GM21526 (cell line): ENCODE results near the gene STT3A.
"Not testable (repeated sequence)": the region's sequence is repeated elsewhere in the genome, so short reads cannot be mapped to it uniquely, and the experiment has no call there.

Experiments
- ATAC-seq: cut with Tn5 transposase; IDR thresholded peaks from one replicate; pipeline ENCODE4 v1.9.1; 2021; ENCODE audit warnings: moderate library complexity; ENCODE audit not compliant: unreplicated experiment, low FRiP score

The STT3A gene

DNA sequence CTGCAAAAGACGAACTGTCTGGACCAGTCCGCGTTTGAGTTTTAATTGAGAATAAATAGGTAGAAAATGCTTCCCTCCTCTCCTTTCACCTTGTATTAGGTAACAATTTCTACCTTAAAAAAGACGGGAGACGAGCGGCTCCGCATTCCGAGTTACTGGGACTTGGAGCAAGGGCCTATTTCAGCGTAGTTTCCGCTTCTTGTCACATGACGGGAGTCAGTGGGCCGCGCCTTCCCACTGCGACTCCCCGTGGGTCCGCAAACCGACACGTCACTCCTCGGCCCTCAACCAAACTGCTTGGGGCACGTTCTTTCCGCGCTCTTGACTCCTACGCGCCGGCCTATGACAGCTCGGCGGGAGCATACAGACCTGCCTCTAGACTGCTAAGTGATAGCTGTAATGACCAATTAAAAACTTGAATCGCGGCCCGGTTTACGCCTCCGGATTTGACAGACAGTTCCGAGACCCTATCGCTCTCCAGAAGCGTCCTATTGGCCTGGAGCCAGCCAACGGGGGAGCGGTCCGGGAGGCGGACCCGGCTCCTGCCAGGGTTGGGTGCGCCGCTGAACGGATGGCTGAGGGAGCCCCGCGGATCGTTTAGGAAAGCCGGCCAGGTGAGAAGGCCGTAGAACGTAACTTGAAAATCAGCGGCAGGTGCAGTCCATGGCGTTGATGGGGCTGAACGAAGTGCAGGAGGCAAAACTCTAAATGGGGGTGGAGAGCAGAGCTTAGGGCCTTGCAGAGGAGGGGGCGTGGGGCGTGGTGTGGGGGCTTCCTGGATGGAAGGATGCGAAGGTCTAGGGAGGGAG is at the start of gene STT3A:
STT3A (plus strand) TSS at position 548 of the 809 bp plus-strand sequence. CDS start 3,064 bp downstream, outside the sequence.
- peak; percentile 97 for ATAC-seq

DNA sequence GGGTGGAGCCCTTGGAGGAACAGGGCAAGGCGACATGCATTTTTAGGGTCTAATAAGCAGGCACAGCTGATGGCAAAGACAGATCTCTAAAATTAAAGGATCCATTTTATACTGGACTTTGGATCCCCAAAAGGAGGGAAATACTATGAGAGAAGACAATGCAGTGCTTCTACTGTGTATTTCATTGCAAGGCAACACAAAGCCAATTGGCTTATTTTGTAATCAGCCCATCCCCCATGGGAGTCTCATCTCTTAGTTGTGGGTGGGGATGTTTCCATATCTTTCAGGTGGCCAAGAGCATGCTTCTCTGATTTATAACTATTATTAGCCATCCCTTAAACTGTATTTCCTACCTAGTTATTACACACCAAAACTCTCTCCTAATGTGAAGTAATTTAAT is 41.9 kb upstream of the STT3A start:
- ATAC-seq, result no peak

DNA sequence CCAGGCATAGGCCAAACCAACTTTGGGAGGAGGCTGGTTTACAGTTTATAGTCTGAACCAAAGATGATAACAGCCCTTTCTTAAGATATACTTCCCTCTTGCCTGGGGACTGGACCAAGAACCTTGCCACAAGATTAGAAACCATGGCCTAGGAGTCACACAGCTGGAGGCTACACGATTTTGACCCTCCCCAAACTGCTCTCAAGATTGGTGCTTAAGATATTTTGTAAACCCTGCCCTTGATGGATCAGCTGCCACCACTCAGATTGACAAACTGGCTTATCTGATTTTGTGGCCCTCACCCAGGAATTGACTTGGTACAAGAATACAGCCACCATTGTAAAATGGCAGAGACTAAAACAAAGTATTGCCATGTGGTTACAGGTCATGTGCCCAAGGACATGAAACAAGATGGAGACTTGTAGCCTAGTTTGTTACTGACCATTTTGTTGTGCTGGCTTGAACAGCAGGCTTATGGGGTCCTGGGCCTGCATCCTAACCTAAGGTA is 40.8 kb upstream of the STT3A start:
- no peak for ATAC-seq

DNA sequence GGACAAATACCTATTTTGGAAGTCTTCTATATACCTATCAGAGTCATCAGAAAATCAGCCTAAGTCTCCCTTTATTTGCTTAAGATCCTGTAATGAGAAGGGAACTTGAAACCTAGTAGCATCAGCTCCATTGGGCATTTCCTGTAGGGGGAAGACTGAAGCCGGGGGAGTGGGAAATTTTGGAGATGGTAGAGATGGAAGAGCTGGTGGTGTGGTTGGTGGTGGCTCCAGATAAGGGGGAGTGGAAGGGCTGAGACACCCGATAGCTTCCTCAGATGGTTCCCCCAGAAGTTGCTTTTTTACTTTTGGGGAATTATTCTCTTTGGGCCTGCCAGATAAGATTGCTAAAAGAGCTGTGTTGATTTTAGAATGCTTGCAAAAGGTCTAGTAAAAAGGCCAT is 39.7 kb upstream of the STT3A start:
- ATAC-seq, result no peak

DNA sequence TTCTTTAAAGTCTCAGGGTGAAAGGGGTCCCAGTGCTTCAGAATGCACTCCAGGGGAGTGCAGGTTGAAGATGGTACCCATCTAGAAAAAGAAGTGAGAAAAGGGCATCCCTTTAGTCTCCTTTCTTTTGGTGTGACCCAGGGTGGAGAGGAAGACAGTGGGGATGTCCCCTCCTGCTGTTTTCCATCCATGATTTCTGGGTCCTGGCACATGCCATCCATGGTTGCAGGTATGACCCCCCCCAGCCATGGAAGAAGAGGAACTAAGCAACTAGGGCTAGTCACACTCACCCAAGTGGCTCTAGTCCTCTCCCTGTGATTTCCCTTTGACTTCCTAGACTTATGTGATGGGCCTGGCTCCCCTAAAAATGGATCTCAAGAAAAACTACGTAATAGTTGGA is 39.3 kb upstream of the STT3A start:
- ATAC-seq, result no peak

DNA sequence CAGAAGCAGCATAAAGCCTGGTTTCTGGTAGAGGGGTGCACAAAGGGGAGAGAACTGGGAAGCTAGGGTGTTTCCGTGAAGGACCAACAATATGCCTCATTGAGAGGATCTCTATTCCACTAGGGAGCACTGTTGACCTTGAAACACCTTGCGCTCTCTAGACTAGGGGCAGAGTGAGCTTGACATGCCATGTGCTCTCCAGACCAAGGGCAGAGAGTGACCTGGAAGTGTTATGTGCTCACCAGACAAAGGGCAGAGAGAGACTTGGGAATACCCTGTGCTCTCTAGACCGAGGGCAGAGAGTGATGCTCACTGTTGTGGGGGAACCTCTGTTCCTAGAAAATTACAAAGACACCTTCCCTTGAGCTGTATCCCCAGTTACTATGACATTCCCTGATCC is 38.6 kb upstream of the STT3A start:
- ATAC-seq, result no peak

DNA sequence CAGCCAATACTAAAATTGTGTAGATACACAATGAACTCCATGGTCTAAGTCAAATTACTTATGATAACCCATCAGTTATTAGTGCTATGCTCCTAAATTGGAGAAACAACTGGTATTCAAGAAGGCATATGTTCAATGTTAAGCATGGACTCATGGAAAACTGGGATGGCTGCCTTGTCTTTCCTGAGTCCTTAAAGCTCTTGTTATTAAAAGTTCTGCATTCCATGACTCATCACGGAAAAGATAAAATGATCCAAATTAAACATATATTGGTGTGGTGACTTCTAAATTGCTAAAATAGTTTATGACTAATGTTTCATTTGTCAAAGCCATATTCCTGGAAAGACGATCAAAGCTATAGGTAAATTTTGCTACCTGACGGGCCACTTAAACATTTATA is 32.8 kb upstream of the STT3A start:
- ATAC-seq, result no peak

DNA sequence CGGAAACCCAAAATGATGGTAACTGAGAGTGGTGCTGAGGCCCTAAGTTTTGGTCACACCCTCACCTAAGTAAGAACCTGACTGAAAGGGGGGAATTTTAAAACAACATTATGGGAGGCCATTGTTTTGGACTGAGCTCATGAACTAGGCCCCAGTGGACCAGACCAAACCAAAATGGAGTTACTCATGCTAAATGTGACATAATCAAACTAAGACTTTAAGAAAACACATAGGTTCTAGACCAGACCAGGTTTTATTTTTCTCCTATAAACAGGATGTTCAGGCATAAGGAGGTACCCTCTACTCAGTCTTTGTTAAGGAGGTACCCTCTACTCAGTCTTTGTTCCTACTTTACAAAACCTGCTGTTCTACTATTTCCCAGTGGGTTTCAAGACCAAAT is 30.7 kb upstream of the STT3A start:
- no peak for ATAC-seq

DNA sequence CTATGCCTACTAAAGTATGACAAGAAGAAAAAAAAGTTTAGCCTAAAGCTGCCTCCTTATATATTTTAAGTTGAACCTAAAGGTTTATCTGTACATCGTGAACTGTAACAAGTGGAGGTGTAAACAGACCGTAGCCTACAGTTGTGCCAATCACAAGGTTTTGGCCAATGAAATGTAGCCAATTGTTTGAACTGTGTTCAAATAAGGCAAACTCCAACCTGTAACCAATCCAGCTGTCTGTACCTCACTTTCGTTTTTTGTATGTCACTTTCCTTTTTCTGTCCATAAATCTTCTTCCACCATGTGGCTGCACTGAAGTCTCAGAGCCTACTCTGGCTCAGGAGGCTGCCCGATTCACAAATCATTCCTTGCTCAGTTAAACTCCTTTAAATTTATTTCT is 30.2 kb upstream of the STT3A start:
- ATAC-seq, result no peak

DNA sequence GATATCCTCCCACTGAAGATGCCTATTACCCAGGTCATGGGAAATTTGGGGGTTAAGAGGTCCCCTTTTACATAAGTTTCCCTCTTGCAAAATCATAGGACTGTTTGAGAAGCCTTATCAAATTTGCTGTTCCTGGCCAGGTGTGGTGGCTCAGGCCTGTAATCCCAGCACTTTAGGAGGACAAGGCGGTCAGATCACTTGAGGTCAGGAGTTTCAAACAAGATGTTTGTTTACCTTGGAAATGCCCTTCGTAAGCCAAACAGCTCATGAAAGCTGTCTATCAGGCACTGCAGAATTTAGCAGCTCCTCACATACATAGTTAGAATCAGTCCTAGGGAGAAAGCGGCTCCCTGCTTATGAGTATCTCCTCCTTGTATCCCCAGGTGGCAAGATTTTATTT is 28.3 kb upstream of the STT3A start:
- no peak for ATAC-seq

DNA sequence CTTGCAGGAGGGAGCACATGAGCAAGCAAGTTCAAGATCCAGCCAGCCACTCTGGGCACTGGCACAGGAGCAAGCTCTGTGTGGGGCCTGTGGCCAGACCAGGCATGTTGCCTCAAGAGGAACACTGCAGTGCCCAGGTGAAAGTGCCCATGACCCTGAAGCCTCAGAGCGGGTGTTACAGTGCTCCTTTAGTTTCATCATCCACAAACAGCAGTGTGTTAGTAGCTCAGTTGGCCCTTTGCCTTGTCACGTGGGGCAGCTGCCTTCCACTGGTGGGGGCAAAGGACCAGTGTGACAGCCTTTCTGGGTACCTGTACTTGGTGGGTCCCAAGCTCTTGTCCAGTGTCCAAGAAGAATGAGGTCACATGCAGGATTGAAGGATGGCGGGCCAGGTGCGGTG is 26.4 kb upstream of the STT3A start:
- ATAC-seq, result no peak

DNA sequence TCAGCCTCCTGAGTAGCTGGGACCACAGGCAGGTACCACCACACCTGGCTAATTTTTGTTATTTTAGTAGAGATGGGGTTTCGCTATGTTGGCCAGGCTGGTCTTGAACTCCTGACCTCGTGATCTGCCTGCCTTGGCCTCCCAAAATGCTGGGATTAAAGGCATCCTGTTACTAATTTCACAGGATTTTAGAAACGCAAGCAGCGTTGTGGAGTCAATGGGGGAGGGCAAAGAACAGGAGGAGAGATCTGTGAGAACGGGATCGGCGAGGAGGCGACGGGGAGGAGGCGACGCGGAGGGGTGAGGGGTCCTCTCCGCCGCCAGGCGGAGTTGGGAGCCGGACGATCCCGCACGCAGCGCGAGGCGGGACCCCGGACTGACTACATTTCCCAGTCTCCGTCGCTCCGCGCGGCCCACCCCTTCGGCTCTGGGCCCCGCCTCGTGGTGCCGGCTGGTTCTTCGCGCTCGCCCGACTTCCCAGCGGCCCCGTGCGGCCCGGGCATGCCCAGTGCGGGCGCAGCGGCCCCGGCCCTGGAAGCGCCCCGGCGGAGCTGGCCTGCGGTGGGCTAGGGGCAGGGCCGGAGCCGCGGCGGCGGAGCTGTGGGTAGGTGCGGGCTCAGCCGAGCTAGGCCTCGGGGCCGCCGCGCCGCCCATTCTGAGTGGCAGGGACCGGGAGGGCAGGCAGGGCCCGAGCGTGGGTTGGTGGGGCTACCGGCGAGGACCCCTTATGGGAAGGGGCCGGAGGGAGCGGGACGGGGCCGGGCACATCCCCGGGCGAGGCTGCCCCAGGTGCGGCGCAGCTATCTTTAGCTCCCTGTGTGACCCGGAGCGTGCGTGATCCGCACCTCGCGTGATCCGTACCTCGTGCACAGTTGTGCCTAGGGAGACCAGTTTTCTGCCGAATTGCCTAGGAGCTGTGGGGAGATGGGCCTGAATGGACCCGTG is 23.4 kb upstream of the STT3A start, which contains the start of gene EI24:
EI24 (plus strand) TSS at position 508 of the 945 bp plus-strand sequence. CDS start 3,051 bp downstream, outside the sequence.
- ATAC-seq, result peak; percentile 94

DNA sequence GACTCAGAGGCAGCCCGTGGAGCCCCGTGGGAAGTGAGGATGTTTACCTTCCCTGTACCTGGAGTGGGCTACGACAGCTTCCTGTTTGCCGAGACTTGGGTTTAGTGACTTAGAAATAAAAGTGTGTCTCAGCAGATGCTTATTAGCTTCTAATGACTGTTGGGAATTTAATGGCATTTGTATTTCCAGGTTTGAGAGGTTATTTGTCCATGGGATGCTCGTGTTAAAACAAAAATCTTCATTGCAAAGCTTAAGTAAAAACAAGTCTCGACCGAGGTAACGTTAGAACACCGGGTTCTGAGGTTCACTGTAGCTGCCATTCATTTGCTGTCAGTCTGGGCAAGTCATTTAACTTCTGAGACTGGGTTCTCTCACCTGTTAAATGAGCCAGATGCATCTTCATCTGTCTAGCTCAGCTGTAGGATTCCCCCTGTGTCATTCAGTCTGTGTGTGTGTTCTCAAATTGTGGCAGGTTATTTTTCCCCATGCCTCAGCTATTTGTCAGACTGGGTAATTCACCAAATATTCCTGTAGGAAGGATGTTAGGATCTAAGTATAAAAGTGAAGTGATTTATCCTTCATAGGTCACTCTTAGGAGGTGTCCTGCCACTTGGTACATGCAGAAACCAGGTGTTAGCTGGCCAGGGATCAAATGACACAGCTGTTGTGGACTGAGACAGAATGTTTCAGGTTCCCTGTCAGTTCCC is 22.6 kb upstream of the STT3A start:
- ATAC-seq, result peak; percentile 26

DNA sequence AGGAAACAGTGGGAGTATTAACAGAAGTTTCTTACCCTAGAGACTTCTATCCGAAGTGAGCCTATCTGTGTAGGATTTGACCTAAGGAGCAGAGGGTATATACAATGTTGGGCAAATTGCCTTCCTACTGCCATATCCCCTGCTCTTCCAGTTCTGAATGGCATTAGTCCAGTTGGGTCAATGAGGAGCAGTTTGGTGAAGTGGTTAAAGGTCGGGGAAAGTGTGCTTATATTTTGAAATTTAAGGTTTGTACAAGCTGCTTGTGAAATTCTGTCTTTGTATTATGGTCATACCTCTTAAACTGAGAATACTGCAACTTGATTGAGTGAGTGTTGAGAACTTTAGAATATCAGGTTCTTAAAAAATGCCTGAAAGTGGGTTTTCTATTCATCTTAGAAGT is 21.7 kb upstream of the STT3A start:
- ATAC-seq, result no peak

DNA sequence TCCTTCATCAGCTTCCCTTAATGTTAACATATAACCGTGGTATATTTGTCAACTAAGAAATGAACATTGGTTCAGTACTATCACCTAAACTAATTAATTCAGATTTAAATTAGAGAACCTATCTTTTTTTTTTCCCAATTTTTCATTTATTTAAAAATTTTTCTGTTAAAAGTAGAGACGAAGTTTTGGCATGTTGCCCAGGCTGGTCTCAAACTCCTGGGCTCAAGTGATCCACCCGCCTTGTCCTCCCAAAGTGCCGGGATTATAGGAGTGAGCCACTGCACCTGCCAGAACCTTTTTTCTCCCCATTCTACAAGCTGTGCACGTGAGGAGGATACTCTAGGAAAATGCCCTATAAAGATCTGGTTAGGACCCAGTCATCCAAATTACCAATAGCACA is 19.7 kb upstream of the STT3A start:
- no peak for ATAC-seq

DNA sequence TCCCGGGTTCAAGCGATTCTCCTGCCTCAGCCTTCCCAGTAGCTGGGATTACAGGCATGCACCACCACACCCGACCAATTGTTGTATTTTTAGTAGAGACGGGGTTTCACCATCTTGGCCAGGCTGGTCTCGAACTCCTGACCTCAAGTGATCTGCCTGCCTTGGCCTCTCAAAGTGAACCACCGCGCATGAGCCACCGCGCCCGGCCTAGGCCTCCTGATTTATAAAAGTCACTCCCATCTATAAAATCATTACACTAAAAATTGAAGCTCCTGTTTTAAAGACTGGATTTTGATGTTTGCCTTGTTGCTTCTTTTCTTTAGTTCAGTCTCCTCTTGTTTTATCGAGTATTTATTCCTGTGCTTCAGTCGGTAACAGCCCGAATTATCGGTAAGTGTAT is 15.5 kb upstream of the STT3A start:
- not testable (repeated sequence) for ATAC-seq

DNA sequence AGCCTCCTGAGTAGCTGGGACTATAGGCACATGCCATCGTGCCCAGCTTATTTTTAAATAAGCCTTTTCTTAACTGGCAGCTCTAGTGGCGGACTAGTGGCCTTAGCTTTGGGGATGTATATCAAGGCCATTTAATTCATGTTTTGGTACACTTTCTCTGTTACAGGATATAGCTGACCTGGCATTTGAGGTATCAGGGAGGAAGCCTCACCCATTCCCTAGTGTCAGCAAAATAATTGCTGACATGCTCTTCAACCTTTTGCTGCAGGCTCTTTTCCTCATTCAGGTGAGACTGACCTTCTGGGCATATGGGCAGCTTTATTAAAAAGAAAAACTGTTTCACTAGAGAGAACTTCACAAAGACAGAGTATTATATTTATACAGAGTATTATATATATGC is 13.9 kb upstream of the STT3A start:
- no peak for ATAC-seq

DNA sequence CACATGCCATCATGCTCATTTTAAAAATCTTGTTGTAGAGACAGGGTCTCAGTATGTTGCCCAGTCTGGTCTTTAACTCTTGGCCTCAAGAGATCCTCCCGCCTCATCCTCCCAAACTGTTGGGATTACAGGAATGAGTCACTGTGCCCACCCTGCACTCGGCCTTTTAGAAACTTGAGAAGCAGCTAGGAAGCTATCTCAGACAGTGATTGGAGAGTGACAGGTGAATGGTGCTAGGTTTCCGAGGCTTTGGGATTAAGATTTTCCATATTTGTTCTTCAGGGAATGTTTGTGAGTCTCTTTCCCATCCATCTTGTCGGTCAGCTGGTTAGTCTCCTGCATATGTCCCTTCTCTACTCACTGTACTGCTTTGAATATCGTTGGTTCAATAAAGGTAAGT is 12.8 kb upstream of the STT3A start:
- ATAC-seq, result no peak

DNA sequence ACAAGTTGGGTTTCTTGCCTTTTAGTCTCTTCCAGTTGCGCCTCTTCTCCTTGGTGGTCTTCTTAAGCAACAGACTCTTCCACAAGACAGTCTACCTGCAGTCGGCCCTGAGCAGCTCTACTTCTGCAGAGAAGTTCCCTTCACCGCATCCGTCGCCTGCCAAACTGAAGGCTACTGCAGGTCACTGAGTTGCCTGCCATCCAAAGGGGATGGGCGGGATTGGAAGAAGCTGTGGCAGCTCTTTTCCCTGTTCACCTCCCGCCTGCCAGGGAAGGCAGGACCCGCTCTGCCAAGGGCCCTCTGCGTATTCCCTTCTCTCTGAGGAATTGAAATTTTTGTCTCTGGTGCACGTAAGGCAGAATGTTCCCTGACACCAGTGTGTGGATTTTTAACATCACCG is 9.2 kb upstream of the STT3A start:
- no peak for ATAC-seq

DNA sequence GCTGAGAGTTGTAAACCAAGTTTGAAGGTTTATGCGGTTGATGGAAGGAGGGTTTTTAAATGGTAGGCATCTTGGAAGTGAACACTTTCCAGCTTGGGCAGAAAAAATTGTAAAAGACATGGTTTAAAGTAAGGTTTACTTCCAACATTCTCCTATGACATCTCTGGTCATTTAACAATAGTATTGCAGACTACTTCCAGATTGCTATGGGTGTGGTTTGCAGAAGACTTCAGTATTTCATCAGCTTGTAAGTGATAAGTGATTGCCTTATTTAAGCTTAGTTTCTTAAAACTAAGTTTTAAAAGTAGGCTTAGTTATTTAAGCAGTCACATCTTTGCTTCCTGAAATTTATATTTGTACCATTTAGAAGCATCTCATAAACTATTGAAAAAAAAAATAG is 7.2 kb upstream of the STT3A start:
- ATAC-seq, result no peak

DNA sequence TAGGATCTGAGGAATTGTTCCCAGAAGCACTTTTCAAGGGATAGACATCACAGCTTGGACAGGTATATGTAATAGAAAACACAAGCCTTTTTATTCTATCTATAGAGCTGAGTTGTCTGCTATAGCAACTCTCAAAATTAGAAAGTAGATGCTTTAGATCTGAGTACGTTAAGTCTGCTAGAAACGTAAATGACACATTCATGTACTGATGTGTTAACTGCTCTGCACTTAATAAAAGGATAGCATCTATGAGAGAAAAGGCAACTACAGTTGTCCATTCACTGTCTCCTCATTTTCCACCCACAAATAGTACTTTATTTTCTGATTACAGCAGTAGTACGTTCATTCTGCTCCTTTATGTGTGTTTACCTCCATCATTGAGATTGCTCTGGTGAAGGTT is 6.0 kb upstream of the STT3A start:
- ATAC-seq, result no peak
